Measurements from ENCODE around the gene MB.

Gene MB

DNA sequence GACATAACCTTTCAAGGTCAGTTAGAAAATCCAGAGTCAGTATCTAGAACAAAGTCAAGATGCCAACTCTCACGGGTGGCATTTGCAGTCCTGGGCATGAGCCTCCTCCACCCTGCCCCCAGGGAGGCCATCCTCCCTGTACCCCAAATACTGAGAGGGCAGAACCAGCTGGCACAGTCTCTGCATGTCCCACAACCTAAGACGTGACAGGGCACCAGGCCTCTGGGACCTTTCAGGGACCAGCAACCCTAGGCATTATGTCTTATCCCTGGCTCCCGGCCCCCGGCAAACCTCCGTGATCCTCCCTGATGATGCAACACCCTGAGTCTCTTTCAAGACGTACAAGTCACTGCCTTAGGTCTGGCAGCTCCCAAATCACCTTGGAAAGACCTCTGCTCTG, 2.0 kb downstream of the MB start:
- no peak for DNase-seq (ENCODE audit: low read depth in 3 of 3)

DNA sequence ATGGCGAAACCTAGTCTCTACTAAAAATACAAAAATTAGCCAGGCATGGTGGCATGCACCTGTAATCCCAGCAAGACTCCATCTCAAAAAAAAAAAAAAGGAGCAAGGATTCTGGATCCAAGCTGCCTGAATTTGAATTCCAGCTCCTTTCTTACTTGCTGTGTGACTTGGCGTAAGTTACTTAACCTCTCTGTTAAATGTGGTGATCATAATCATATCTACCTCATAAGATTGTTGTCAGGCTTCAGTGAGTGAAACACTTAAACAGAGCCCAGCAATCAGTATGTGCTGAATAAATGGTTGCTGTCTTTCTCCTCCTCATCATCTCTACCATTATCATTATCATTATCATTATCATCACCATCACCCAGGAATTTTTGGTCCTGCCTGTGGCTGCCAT, 2.7 kb downstream of the MB start:
- DNase-seq (ENCODE audit: low read depth in 3 of 3): no peak

DNA sequence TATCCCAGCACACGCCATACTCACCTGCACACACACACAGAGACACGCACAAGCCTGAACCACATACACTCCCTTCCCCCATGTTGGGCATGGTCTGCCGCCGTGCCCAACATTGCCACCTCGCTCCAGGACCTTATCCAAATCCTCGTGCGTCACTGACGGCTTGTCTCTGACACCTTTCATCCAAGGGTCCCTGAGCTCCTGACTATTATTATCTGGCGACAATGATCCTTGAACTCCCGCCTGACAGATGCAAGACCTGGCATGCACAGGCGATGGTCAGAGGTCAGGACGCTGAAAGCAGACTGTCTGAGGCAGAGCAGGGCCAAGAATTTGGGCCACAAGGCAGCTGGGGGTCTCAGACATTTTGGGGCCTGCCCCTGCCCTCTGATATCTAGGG, 4.2 kb downstream of the MB start:
- no peak for DNase-seq (ENCODE audit: low read depth in 3 of 3)

DNA sequence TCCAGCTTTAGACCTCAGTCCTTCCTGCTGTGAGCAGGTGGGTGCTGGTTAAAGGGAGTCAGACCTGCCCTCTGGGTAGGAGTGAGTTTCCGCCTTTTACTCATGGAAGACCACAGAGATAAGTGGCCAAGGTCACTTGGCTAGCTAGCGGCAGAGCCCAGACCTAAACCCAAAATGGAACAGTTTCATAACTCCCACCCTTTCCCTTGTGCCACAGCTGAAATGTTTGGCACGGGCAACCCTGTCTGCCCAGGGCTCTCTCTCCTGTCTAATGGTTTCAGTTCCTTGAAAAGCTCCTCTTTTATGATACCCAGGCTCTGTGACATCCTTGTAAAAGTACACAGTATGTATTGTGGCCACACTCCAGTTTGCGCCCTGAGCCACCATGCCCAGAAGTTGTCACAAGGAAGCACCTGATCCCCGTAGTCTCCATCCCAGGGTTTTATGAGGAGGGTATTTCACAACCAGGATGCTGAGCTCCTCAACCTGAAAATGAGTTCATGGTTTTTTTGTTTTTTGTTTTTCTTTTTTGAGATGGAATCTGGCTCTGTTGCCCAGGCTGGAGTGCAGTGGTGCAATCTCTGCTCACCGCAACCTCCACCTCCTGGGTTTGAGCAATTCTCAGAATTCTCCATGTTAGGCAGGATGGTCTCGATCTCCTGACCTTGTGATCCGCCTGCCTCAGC, 5.1 kb downstream of the MB start:
- no peak for DNase-seq (ENCODE audit: low read depth in 3 of 3)

DNA sequence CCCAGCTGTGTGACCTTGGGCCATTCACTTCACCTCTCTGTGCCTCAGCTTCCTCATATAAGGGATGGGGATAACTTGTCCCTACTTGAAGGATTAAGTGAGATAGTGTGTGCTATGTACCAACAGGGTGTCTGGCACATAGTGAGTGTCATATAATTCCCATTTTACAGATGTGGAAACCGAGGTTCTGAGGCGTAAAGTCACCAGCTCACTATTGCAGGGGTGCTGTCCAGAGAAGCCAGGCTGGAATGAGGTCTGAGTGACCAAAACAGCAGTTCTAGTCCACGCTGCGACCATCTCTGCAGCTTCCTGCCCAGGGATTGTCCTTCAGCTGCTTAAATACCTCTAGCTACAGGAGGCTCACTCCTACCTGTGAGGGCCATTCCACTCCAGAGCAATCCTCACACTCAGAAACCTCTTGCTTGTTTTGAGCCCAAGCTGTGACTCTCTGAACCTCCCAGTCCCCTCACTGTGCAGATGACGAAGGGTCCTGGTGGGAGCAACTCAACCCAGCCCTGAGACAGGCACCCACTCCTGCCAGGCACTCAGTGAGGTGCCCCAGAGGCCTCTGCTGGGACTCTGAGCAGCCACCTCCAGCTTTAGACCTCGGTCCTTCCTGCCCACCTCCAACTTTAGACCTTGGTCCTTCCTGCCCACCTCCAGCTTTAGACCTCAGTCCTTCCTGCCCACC, 5.8 kb downstream of the MB start:
- DNase-seq (ENCODE audit: low read depth in 3 of 3): no peak

DNA sequence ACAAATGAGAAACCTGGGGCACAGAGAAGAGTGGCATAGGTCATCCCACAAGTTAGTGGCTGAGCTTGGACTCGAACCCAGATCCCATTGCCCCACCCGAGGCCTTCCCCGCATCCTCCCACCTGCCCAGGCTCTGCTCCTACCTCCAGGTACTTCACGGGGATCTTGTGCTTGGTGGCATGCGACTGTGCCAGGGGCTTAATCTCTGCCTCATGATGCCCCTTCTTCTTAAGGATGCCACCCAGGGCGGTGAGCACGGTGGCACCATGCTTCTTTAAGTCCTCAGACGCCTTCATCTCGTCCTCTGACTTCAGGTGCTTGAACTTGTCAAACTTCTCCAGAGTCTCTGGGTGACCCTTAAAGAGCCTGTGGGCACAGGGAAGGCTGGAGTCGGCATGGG, 6.4 kb downstream of the MB start:
- no peak for DNase-seq (ENCODE audit: low read depth in 3 of 3)

DNA sequence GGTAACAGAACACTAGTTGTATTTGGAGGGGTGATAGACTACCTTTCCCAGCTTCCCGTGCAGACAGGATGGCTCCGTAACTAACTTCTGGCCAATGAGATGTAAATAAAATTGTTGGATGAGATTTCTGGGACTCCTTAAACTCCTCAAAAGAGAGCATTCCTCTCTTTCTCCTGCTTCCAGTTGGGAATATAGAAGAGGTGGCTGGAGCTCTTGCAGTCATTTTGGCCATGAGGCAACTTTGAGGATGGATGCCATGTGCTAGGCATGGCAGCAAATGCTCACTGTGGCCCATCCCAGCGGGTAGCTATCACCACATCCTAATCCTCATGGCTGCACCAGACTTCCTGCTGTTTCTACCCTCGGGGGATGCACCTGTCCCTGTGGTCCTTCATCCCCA, 7.4 kb downstream of the MB start:
- DNase-seq (ENCODE audit: low read depth in 3 of 3): no peak

DNA sequence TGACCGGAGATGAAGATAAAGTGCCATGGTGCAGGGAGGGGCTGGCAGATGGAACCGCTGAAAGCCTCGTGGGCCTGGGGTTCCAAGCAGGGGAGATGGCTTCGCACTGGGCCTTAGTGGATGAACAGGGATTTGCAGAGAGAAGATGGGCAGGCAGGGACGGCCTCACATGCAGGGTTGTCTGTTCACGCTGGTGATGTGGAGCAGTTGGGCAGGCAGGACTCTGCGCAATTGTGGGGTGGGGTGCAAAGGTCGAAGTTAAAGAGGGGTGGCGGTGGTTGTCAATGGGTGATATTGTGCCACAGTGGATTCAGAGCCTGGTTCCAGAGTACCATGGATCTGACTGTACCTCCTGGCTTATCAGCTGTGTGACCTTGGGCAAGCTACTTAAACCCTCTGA, 7.9 kb downstream of the MB start:
- DNase-seq (ENCODE audit: low read depth in 3 of 3): no peak

DNA sequence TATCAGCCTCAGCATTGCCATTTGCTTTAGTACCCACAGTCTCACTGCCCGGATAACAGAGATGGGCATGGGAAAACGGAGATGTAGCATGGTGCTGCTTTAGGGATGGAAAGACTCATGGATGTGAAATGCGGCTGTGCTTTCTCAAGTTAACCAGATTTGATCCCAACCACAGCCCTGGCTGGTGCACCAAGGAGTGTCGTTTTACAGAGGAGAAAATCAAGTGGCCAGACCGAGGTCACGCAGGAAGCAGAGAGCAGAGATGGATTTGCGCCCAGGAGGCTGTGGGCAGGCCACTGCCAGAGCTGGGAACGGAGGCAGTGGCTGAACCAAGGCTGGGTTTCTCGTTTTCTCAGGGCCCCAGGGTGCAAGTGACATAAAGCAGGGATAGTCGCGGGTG, 9.0 kb downstream of the MB start:
- no peak for DNase-seq (ENCODE audit: low read depth in 3 of 3)

DNA sequence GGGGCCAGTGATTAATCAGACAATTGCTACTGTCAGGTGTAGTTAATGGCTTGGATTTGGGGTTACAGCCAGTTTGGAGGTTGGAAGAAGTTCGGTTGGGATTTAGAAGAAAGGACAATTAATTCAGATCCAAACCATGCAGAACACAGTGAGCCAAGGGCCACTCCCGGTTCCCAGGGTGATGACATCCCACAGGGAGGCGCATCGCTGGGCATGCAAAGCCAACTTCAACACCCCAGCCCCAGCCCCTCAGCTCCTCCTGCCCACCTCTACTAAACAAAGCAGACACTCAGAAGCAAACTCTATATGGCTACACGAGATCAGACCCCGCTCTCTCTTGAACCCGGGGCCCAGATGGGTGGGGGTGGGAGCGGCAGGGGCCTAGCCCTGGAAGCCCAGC, 10.2 kb downstream of the MB start:
- DNase-seq (ENCODE audit: low read depth in 3 of 3): no peak

DNA sequence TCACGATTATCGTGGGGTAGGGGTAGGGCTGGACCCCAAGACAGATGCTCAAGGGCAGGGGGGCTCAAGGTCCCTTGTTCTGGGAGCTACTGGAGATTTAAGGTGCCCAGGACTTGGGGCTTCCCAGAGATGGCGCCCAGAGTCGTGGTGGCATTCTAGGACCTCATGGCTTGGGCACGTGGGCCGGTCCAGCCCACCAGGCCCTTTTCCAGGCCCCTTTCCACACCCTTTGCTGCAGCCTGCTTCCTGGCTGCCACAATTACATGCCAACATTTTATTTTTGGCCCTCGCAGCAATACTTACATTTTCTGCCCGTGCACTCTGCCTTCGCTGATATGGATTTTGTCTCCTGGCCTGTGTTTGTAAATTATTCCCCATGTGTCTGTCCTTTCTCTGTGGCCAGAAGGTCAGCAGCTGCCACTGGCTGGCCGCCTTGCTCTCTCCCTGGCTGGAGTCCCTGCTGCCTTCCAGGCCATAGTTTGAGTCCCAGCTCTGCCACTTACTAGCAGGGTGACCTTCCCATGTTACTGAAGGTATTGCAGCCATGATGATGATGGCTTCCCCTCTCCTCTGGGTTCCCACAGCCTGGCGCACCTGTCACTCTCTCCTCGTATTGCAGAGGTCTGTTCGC, 11.2 kb downstream of the MB start:
- no peak for DNase-seq (ENCODE audit: low read depth in 3 of 3)

- no peak for DNase-seq (ENCODE audit: low read depth in 3 of 3)
Measured at GRCh38 chr22:35605369-35605680, 11.8 kb downstream of the MB start.

DNA sequence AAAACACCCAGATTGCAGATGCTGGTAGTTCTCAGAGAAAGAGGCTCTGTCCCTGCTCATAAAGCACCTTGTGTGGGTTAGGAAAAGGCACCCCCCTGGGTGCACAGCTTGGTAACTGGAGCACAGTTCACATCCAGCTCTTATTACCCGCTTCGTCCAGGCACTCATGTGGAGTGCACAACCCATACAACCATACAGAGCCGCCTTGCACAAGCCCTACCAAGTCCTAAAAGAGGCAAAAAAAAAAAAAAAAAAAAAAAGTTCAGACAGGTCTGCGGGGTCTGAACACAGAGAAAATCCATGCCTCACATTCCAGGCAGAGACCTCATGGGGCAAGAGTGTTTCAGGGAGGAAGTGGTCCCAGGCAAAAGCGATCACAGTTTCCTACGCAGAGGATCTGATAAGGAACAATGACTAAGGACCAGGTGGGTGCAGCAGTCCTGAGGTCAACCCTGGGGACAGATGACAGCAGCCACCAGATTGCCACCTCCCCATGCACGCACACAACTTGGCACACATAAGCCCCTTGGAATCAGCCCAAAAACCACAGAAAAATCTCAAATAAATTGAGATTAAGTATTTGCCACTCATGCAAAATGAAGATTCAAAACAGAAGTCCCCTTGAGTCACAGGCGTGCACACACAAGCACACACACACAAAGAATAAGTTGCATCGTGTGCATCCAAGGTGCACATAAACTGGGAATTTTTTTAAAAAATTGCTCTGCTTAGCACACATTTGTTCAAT, 12.3 kb downstream of the MB start:
- peak in 1 of 3 donors; percentile 16 for DNase-seq (ENCODE audit: low read depth in 3 of 3)

DNA sequence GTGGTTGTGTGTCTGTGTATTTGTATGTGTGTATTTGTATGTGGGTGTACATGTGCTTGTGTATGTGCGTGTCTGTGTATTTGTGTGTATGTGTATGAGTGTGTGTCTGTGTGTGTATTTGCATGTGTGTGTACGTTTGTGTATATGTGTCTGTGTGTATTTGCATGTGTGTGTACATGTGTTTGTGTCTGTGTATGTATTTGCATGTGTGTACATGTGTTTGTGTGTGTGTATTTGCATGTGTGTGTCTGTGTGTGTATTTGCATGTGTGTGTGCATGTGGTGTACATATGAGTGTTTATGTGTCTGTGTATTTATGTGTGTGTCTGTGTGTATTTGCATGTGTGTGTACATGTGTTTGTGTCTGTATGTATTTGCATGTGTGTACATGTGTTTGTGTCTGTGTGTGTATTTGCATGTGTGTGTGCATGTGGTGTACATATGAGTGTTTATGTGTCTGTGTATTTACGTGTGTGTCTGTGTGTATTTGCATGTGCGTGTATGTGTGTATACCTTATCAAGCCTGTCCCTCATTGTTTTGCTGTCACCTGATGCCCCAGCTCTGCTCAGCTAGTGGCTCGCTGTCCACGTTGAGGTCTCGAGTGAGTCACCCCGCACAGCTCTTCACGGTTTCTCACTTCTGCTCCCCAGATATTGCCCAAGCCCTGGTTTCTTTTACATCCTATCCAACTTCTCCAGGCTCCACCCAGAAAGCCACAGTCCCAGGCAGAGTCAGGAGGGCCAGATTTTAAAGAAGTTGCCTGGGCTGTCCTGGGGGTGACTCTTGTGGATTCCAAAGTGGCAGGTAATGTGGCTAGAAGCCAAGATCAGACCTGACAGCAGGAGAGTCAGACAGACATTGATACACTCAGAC, 15.2 kb downstream of the MB start:
- no peak for DNase-seq (ENCODE audit: low read depth in 3 of 3)

DNA sequence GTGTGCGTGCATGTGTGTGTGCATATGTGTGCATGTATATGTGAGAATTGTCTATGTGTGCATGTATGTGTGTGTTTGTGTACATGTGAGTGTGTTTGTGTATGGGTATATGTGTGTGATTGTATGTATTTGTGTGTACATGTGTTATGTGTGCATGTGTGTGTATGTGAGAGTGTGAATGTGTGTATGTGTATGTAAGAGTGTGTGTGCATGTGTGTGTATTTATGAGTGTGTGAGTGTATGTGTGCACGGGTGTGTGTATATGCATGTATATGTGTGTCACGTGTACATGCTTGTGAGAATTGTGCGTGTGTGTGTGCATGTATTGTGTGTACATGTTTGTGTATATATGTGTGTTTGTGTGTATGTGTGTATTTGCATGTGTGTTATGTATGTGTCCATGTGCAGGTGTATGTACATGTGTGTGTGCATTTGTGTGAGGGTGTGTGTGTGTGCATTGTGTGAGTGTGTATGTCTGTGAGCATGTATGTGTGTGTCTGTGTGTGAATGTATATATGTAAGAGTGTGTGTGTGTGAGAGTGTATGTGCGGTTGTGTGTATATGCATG, 16.0 kb downstream of the MB start:
- DNase-seq (ENCODE audit: low read depth in 3 of 3): no peak

GRCh38 chr22:35600476-35600875, 16.7 kb downstream of the MB start:
- DNase-seq (ENCODE audit: low read depth in 3 of 3): no peak

- DNase-seq (ENCODE audit: low read depth in 3 of 3): no peak
Measured at GRCh38 chr22:35599364-35599763, 17.8 kb downstream of the MB start.

DNA sequence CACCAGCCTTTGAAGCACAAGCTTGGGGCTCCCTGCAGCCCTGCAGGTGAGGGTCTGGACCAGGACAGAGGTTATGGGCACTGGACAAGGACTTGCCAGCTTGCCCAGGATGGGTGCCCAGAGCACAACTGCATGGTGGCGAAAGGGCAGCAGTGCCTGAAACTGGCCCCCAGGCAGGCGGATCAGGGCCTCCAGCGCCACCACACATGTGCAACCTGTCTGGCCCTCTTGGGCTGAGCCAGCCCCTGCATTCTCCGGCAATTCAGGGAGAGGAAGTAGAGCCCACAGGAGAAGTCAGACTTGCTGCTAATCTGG, 18.8 kb downstream of the MB start:
- DNase-seq (ENCODE audit: low read depth in 3 of 3): no peak

GRCh38 chr22:35597692-35598395, 19.3 kb downstream of the MB start:
- DNase-seq (ENCODE audit: low read depth in 3 of 3): no peak

DNA sequence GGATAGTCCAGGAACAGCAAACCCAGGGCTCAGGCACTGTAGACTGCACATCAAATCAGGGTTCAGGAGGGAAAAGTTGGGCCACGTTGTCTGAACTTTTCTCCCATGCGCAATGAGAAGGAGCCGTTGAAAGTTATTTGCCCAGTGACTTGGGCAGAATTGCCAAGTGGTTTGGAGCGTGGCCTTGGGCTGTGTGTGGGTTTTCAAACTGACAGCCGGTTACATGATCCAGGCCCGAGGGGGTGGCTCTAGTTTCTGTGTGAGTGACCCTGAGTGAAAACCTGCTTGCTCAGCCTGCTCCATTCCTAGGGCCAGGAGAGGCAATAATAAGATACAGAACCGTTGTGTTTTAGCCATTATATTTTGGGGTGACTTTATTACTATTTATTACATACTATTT, 20.3 kb downstream of the MB start:
- DNase-seq (ENCODE audit: low read depth in 3 of 3): no peak

- no peak for DNase-seq (ENCODE audit: low read depth in 3 of 3)
Measured at GRCh38 chr22:35594686-35595085, 22.4 kb downstream of the MB start.

All from stimulated activated CD4-positive, alpha-beta T cell treated with anti-CD3 and anti-CD28 coated beads, TNF-alpha, amount 100 ng/mL, for 48 hours (primary cell).